IMR-90 (cell line): Measurements from ENCODE around the gene GARNL3. TPM values are rescaled to one million over a fixed set of nuclear protein-coding genes. Genes with fewer than 3 reads are reported as not detected.

ENCODE experiments used
- ATAC-seq: fragments of 200-7000 bp; cut with Tn5 transposase; 2 replicates; pipeline ENCODE4 v1.9.1; 2020; ENCODE audit warnings: low read depth, mild to moderate bottlenecking, moderate library complexity
- BruUV-seq: library from RNA; stranded (reverse); fragments of 400-500 nt; replicated peaks from 2 replicates; lab custom pipeline; 2021; lab: Mats Ljungman, UMichigan
- CTCF ChIA-PET: fragments of 300-600 bp; formaldehyde crosslinking; extraction: SDS; loops from one replicate; lab custom pipeline; 2021; ENCODE audit warnings: antibody characterized with exemption; lab: Yijun Ruan, JAX
- POLR2A ChIA-PET: fragments of 300-600 bp; sonication (Branson Sonifier 250); formaldehyde crosslinking; loops from one replicate; lab custom pipeline; 2022; ENCODE audit warnings: antibody characterized with exemption; ENCODE audit not compliant: unreplicated experiment; lab: Charles Lee
- DNase-seq: peaks from one replicate; pipeline ENCODE4 v3.0.0; 2013
- H2AFZ ChIP-seq: replicated peaks from 2 replicates; pipeline ENCODE3; 2013; ENCODE audit warnings: low read length, mild to moderate bottlenecking; ENCODE audit not compliant: poor library complexity
- H2AK5ac ChIP-seq: 2 replicates; pipeline ENCODE4 v1.6.1; 2013; ENCODE audit warnings: low read depth, low read length, inconsistent platforms
- H2AK9ac ChIP-seq: replicated peaks from 2 replicates; pipeline ENCODE3; 2013; ENCODE audit warnings: mild to moderate bottlenecking, low read depth, low read length, moderate library complexity; ENCODE audit not compliant: poor library complexity
- H2BK120ac ChIP-seq: 2 replicates; pipeline ENCODE4 v1.6.1; 2013; ENCODE audit warnings: low read depth, low read length, inconsistent platforms
- H2BK15ac ChIP-seq: 3 replicates; pipeline ENCODE4 v1.6.1; 2013; ENCODE audit warnings: low read depth, low read length, inconsistent platforms
- H2BK20ac ChIP-seq: 2 replicates; pipeline ENCODE4 v1.6.1; 2013; ENCODE audit warnings: low read depth, mild to moderate bottlenecking, inconsistent platforms, low read length, moderate library complexity
- H2BK5ac ChIP-seq: 2 replicates; pipeline ENCODE4 v1.6.1; 2013; ENCODE audit warnings: mild to moderate bottlenecking, low read depth, low read length, inconsistent platforms; ENCODE audit not compliant: poor library complexity, severe bottlenecking
- H3K14ac ChIP-seq: replicated peaks from 2 replicates; pipeline ENCODE4 v1.6.1; 2013; ENCODE audit warnings: low read depth, low read length, inconsistent platforms
- H3K18ac ChIP-seq: 2 replicates; pipeline ENCODE4 v1.6.1; 2013; ENCODE audit warnings: low read depth, low read length, control low read depth
- H3K23ac ChIP-seq: 2 replicates; pipeline ENCODE4 v1.6.1; 2013; ENCODE audit warnings: low read depth, low read length, inconsistent platforms
- H3K27ac ChIP-seq: 2 replicates; pipeline ENCODE4 v1.5.1; 2013; ENCODE audit warnings: mild to moderate bottlenecking, control low read depth, low read length; ENCODE audit not compliant: insufficient read depth
- H3K27me3 ChIP-seq: 2 replicates; pipeline ENCODE4 v1.6.1; 2013; ENCODE audit warnings: low read length; ENCODE audit not compliant: control insufficient read depth, insufficient read depth
- H3K36me3 ChIP-seq: 2 replicates; pipeline ENCODE4 v1.6.1; 2013; ENCODE audit warnings: low read length, mixed read lengths; ENCODE audit not compliant: control insufficient read depth, insufficient read depth
- H3K4ac ChIP-seq: 2 replicates; pipeline ENCODE4 v1.6.1; 2013; ENCODE audit warnings: low read depth, low read length, inconsistent platforms
- H3K4me1 ChIP-seq: 2 replicates; pipeline ENCODE4 v1.6.1; 2013; ENCODE audit warnings: low read length, mixed read lengths; ENCODE audit not compliant: control insufficient read depth, insufficient read depth
- H3K4me2 ChIP-seq: 2 replicates; pipeline ENCODE4 v1.6.1; 2013; ENCODE audit warnings: low read depth, mild to moderate bottlenecking, control low read depth, low read length, moderate library complexity
- H3K4me3 ChIP-seq: 2 replicates; pipeline ENCODE4 v1.5.1; 2013; ENCODE audit warnings: low read depth, mild to moderate bottlenecking, control low read depth, low read length, moderate library complexity; ENCODE audit not compliant: insufficient read depth
- H3K56ac ChIP-seq: 2 replicates; pipeline ENCODE4 v1.6.1; 2013; ENCODE audit warnings: low read length, inconsistent platforms; ENCODE audit not compliant: insufficient read depth; ENCODE audit errors: extremely low read depth
- H3K79me1 ChIP-seq, 2 experiments: 2 replicates each; pipeline ENCODE4 v1.6.1; 2013; ENCODE audit warnings: low read length in 2 of 2, inconsistent platforms in 1 of 2, low read depth in 1 of 2
- H3K9ac ChIP-seq: 2 replicates; pipeline ENCODE4 v1.6.1; 2013; ENCODE audit warnings: low read depth, low read length, control low read depth
- H3K9me1 ChIP-seq: 2 replicates; pipeline ENCODE4 v1.6.1; 2013; ENCODE audit warnings: low read length, inconsistent platforms; ENCODE audit not compliant: insufficient read depth
- H3K9me3 ChIP-seq: 2 replicates; pipeline ENCODE4 v1.6.1; 2013; ENCODE audit warnings: low read length; ENCODE audit not compliant: control insufficient read depth, insufficient read depth
- H4K20me1 ChIP-seq: 2 replicates; pipeline ENCODE4 v1.6.1; 2013; ENCODE audit warnings: low read length, inconsistent platforms; ENCODE audit not compliant: insufficient read depth
- H4K5ac ChIP-seq: 2 replicates; pipeline ENCODE4 v1.6.1; 2013; ENCODE audit warnings: mild to moderate bottlenecking, low read depth, low read length, control low read depth
- H4K8ac ChIP-seq, 2 experiments: 2 replicates each; pipeline ENCODE4 v1.6.1; 2013; ENCODE audit warnings: low read depth in 2 of 2, low read length in 2 of 2, control low read depth in 1 of 2, inconsistent platforms in 1 of 2
- H4K91ac ChIP-seq: 2 replicates; pipeline ENCODE4 v1.6.1; 2013; ENCODE audit warnings: low read depth, low read length, inconsistent platforms; ENCODE audit not compliant: insufficient read depth
- CEBPB ChIP-seq: IDR thresholded peaks from 2 replicates; pipeline ENCODE4 v1.6.1; 2012; ENCODE audit warnings: low read depth, low read length, improper control_type of control experiment
- WGBS, 2 experiments: methylation state at CpG; one replicate each; pipeline versions ENCODE4 v1.1.5 to v1.1.7; 2013; ENCODE audit warnings: missing lambda C conversion rate in 2 of 2; ENCODE audit not compliant: insufficient read length in 1 of 2; ENCODE audit errors: extremely low coverage in 2 of 2; 5-methylcytosine and 5-hydroxymethylcytosine counted together
- dilution Hi-C: fragments of 300-500 bp; cut with HindIII; formaldehyde crosslinking; loops from one replicate; pipeline ENCODE4 v1.14.3; 2018; ENCODE audit warnings: low sequenced_read_pairs; ENCODE audit not compliant: unreplicated experiment
- in situ Hi-C: fragments of 300-500 bp; cut with MboI; formaldehyde crosslinking; loops from 3 replicates; pipeline ENCODE4 v1.14.3; 2019; ENCODE audit warnings: low sequenced_read_pairs, inconsistent platforms, mixed read lengths
- intact Hi-C: fragments of 100-400 bp; cut with micrococcal nuclease; formaldehyde crosslinking; loops from 2 replicates; pipeline ENCODE4 v1.10.0; 2022
- polyA plus RNA-seq, 3 experiments: library from polyadenylated mRNA; depleted of rRNA; stranded (reverse); fragments of >200 nt; gene quantifications; 2 replicates each; pipeline ENCODE4 v1.2.3, GENCODE V29; 2012; ENCODE audit warnings: low replicate concordance in 1 of 3
- total RNA-seq: library from RNA; depleted of rRNA; stranded (reverse); fragments of >200 nt; gene quantifications from 2 replicates; pipeline ENCODE4 v1.2.3, GENCODE V29; 2012

Gene GARNL3
- total and polyA plus RNA-seq, 2 of the 4 experiments (the other 2 are of a cell fraction) = 1.9 to 5.0 TPM

DNA sequence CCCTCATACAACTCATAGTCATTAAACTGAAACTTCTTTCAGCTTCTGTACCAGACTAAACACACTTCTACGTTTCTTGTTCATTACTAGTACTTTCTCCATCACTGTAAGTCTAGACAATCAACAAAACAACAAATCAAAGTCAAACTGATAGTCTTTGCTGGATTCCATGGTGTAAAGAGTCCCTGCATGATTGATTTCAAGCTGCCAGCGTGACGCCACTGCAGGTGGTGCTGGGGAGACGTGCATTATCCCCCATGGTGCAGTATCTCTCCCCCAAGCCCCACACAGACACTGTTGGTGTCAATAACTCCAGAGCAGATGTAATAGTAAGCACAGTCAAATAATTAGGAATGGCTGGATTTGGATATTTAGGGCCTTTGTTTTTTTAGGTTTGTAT is 121.7 kb downstream of the GARNL3 start:
- dilution Hi-C loops = no loop called here
- no peak overlapping the region for H3K18ac ChIP-seq

More for the DNA sequence above, 121.7 kb downstream of the GARNL3 start:
- Histone ChIP-seq H3K9ac (no peak overlapping the region), H3K27me3 (peaks cover 28% of the 10 kb centered on the region), H3K9me1 (peaks cover 6% of the 10 kb centered on the region; the same call in 1 of the 2 replicates), H2BK15ac (no peak overlapping the region), H3K79me1 (no peaks in the 10 kb centered on the region), H3K4ac (no peak overlapping the region), H3K4me1 (peaks cover 5% of the 10 kb centered on the region), H3K4me3 (no peak overlapping the region), H4K20me1 (peaks cover 9% of the 10 kb centered on the region; the same call in 1 of the 2 replicates), H3K36me3 (no peaks in the 10 kb centered on the region), H2AK5ac (no peak overlapping the region), H2BK20ac (no peak overlapping the region), H4K91ac (no peak overlapping the region), H3K4me2 (no peak overlapping the region), H4K8ac (no peak overlapping the region), H3K56ac (no peak overlapping the region), H3K14ac (no peak overlapping the region), H3K27ac (no peak overlapping the region), H3K9me3 (no peaks in the 10 kb centered on the region), H4K5ac (no peak overlapping the region), H2AFZ (no peak overlapping the region), H3K23ac (no peak overlapping the region), H2AK9ac (no peak overlapping the region), H2BK5ac (no peak overlapping the region), H2BK120ac (no peak overlapping the region)
- DNase-seq (no peak), ATAC-seq (no peak)
- no peak for TF ChIP-seq CEBPB
- ChIA-PET POLR2A (no interaction called here), CTCF (interaction anchor here (0.5 kb wide), 1 partner anchor 575 kb away, joined by 3 read pairs; no protein-coding TSS in a partner anchor)
- WGBS, 2 experiments = no CpG with 5 or more reads among the region's 4 CpGs
- no TSS peak for BruUV-seq
- intact Hi-C loops (no loop called here), in situ Hi-C loops (loop anchor here (25.0 kb wide), 1 partner anchor 449 kb away; no protein-coding TSS in a partner anchor)
